Hepatocyte (in vitro differentiated cells): ENCODE data around the gene CDC20. TPM values are rescaled to one million over a fixed set of nuclear protein-coding genes. Genes with fewer than 3 reads are reported as not detected.

Experiments
- DNase-seq: peaks from one replicate; pipeline ENCODE4 v3.0.0-alpha.2; 2016; ENCODE audit warnings: low spot score
- H2AFZ ChIP-seq: fragments of 200-600 bp; sonication (generic); 2 replicates; pipeline ENCODE4 v1.6.0; 2016; ENCODE audit warnings: antibody characterized with exemption, mild to moderate bottlenecking
- H3K27ac ChIP-seq: fragments of 200-600 bp; sonication (generic); 2 replicates; pipeline ENCODE4 v1.5.1; 2016; ENCODE audit warnings: mild to moderate bottlenecking
- H3K27me3 ChIP-seq: fragments of 200-600 bp; sonication (generic); 2 replicates; pipeline ENCODE4 v1.6.1; 2016
- H3K36me3 ChIP-seq: fragments of 200-600 bp; sonication (generic); replicated peaks from 2 replicates; pipeline ENCODE4 v1.5.1; 2016; ENCODE audit warnings: low read depth; ENCODE audit not compliant: insufficient read depth
- H3K4me1 ChIP-seq: fragments of 200-600 bp; sonication (generic); 2 replicates; pipeline ENCODE4 v1.5.1; 2016; ENCODE audit warnings: mild to moderate bottlenecking, moderate library complexity; ENCODE audit not compliant: insufficient read depth
- H3K4me2 ChIP-seq: fragments of 200-600 bp; sonication (generic); 2 replicates; pipeline ENCODE4 v1.6.0; 2016
- H3K4me3 ChIP-seq: fragments of 200-600 bp; sonication (generic); 2 replicates; pipeline ENCODE4 v1.5.1; 2016; ENCODE audit warnings: mild to moderate bottlenecking
- H3K79me2 ChIP-seq: fragments of 200-600 bp; sonication (generic); 2 replicates; pipeline ENCODE4 v1.6.0; 2017; ENCODE audit warnings: mild to moderate bottlenecking
- H3K9me2 ChIP-seq: fragments of 200-600 bp; sonication (generic); replicated peaks from 2 replicates; pipeline ENCODE4 v1.6.0; 2017; ENCODE audit warnings: mild to moderate bottlenecking; ENCODE audit not compliant: insufficient read depth
- H3K9me3 ChIP-seq: fragments of 200-600 bp; sonication (generic); 2 replicates; pipeline ENCODE4 v1.5.1; 2016; ENCODE audit warnings: low read depth, mild to moderate bottlenecking
- H4K20me1 ChIP-seq: fragments of 200-600 bp; sonication (generic); 2 replicates; pipeline ENCODE4 v1.6.0; 2016; ENCODE audit warnings: mild to moderate bottlenecking; ENCODE audit not compliant: insufficient read depth, poor library complexity, severe bottlenecking
- EZH2 ChIP-seq: fragments of 200-600 bp; sonication (generic); IDR thresholded peaks from 2 replicates; pipeline ENCODE4 v1.6.1; 2016; ENCODE audit warnings: antibody characterized with exemption, mild to moderate bottlenecking, borderline replicate concordance
- EZH2phosphoT487 ChIP-seq: fragments of 200-600 bp; sonication (generic); IDR thresholded peaks from one replicate; pipeline ENCODE4 v1.6.1; 2018; ENCODE audit warnings: antibody characterized with exemption, mild to moderate bottlenecking, low read depth, moderate library complexity; ENCODE audit not compliant: unreplicated experiment, severe bottlenecking
- WGBS: methylation state at CpG from one replicate; pipeline ENCODE4 v1.1.6; 2016; ENCODE audit warnings: low lambda C conversion rate; ENCODE audit errors: missing lambda C conversion rate; 5-methylcytosine and 5-hydroxymethylcytosine counted together
- polyA plus RNA-seq: library from polyadenylated mRNA; unstranded; fragments of >200 nt; fragmentation: Nextera tagmentation; extraction: Ambion mirVana; gene quantifications from 2 replicates; pipeline ENCODE4 v1.2.1, GENCODE V29; 2016
- total RNA-seq: library from RNA; depleted of rRNA; stranded (reverse); fragments of >200 nt; gene quantifications from 2 replicates; pipeline ENCODE4 v1.2.3, GENCODE V29; 2014
- TF ChIP-seq, protein P1 (sequence below): fragments of 200-600 bp; sonication (generic); IDR thresholded peaks from 2 replicates; pipeline ENCODE4 v1.5.1; 2016; ENCODE audit warnings: antibody characterized with exemption, mild to moderate bottlenecking; ENCODE audit not compliant: poor library complexity

The CDC20 gene
- total and polyA plus RNA-seq, 2 experiments from 2014 or later, result 13.6 to 19.7 TPM

GRCh38 chr1:43404353-43404752 lies 45.6 kb downstream of the CDC20 start:
- Histone ChIP-seq H2AFZ (no peak overlapping the region), H4K20me1 (no peaks in the 10 kb centered on the region), H3K4me2 (no peak overlapping the region)

GRCh38 chr1:43405219-43405875 lies 46.6 kb downstream of the CDC20 start:
- no peaks in the 10 kb centered on the region for H3K36me3 ChIP-seq
- no peaks in the 10 kb centered on the region for H3K27me3 ChIP-seq
- peak overlapping the region; percentile 11 for H3K27ac ChIP-seq
- H3K9me3 ChIP-seq, result no peaks in the 10 kb centered on the region
- H3K4me2 ChIP-seq, result no peak overlapping the region
- H2AFZ ChIP-seq, result no peak overlapping the region
- no peaks in the 10 kb centered on the region for H4K20me1 ChIP-seq
- TF ChIP-seq, protein P1, sequence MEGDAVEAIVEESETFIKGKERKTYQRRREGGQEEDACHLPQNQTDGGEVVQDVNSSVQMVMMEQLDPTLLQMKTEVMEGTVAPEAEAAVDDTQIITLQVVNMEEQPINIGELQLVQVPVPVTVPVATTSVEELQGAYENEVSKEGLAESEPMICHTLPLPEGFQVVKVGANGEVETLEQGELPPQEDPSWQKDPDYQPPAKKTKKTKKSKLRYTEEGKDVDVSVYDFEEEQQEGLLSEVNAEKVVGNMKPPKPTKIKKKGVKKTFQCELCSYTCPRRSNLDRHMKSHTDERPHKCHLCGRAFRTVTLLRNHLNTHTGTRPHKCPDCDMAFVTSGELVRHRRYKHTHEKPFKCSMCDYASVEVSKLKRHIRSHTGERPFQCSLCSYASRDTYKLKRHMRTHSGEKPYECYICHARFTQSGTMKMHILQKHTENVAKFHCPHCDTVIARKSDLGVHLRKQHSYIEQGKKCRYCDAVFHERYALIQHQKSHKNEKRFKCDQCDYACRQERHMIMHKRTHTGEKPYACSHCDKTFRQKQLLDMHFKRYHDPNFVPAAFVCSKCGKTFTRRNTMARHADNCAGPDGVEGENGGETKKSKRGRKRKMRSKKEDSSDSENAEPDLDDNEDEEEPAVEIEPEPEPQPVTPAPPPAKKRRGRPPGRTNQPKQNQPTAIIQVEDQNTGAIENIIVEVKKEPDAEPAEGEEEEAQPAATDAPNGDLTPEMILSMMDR, result no peak
- TF ChIP-seq EZH2phosphoT487, result no peak
- no peak for TF ChIP-seq EZH2
- DNase-seq, result peak; percentile 72
- no peaks in the 10 kb centered on the region for H3K9me2 ChIP-seq
- peaks cover 2% of the 10 kb centered on the region for H3K79me2 ChIP-seq
- no peak overlapping the region for H3K4me3 ChIP-seq
- H3K4me1 ChIP-seq, result no peaks in the 10 kb centered on the region
- 62% methylated on average over 6 of the region's 6 CpGs for WGBS

More at GRCh38 chr1:43404353-43404752, 45.6 kb downstream of the CDC20 start:
- Histone ChIP-seq H3K36me3 (no peaks in the 10 kb centered on the region), H3K79me2 (peaks cover 7% of the 10 kb centered on the region), H3K9me2 (no peaks in the 10 kb centered on the region), H3K4me3 (no peak overlapping the region), H3K9me3 (no peaks in the 10 kb centered on the region), H3K27ac (no peak overlapping the region), H3K4me1 (no peaks in the 10 kb centered on the region), H3K27me3 (no peaks in the 10 kb centered on the region)
- no peak for DNase-seq
- TF ChIP-seq EZH2 (no peak), EZH2phosphoT487 (no peak)
- TF ChIP-seq, protein P1, result no peak
- 99% methylated on average over 6 of the region's 6 CpGs for WGBS

GRCh38 chr1:43405876-43406234 lies 47.1 kb downstream of the CDC20 start:
- H3K4me3 ChIP-seq, result no peak overlapping the region
- H3K4me2 ChIP-seq, result no peak overlapping the region
- H3K27ac ChIP-seq, result no peak overlapping the region
- H3K27me3 ChIP-seq, result no peaks in the 10 kb centered on the region
- 84% methylated on average over 2 of the region's 2 CpGs for WGBS
- H3K36me3 ChIP-seq, result no peaks in the 10 kb centered on the region
- DNase-seq, result no peak
- H2AFZ ChIP-seq, result no peak overlapping the region
- H3K79me2 ChIP-seq, result no peaks in the 10 kb centered on the region
- H3K4me1 ChIP-seq, result no peaks in the 10 kb centered on the region
- TF ChIP-seq EZH2, result no peak
- TF ChIP-seq EZH2phosphoT487, result no peak
- TF ChIP-seq, protein P1, result no peak
- no peaks in the 10 kb centered on the region for H4K20me1 ChIP-seq
- H3K9me3 ChIP-seq, result no peaks in the 10 kb centered on the region
- no peaks in the 10 kb centered on the region for H3K9me2 ChIP-seq

GRCh38 chr1:43410571-43410970 lies 51.8 kb downstream of the CDC20 start:
- H2AFZ ChIP-seq, result no peak overlapping the region
- H3K27me3 ChIP-seq, result no peaks in the 10 kb centered on the region
- H3K36me3 ChIP-seq, result no peaks in the 10 kb centered on the region
- no peaks in the 10 kb centered on the region for H3K4me1 ChIP-seq
- H3K9me3 ChIP-seq, result no peaks in the 10 kb centered on the region
- no peak overlapping the region for H3K27ac ChIP-seq
- no peaks in the 10 kb centered on the region for H4K20me1 ChIP-seq
- TF ChIP-seq, protein P1, result no peak
- TF ChIP-seq EZH2 (no peak), EZH2phosphoT487 (no peak)
- no peaks in the 10 kb centered on the region for H3K9me2 ChIP-seq
- H3K79me2 ChIP-seq, result no peaks in the 10 kb centered on the region
- H3K4me2 ChIP-seq, result no peak overlapping the region
- DNase-seq, result no peak
- no peak overlapping the region for H3K4me3 ChIP-seq
- 98% methylated on average over 3 of the region's 3 CpGs for WGBS
